Ramos (cell line): ENCODE results near the gene PRPF40A.

ENCODE experiments used
- in situ Hi-C: fragments of 300-500 bp; cut with MboI; formaldehyde crosslinking; loops from one replicate; pipeline ENCODE4 v1.14.3; 2022; ENCODE audit warnings: low sequenced_read_pairs; ENCODE audit not compliant: unreplicated experiment

PRPF40A gene

GRCh38 chr2:152657043-152657442, 60.2 kb downstream of the PRPF40A start:
- in situ Hi-C loops: loop anchor here (25.0 kb wide), 1 partner anchor 1195 kb away; no protein-coding TSS in a partner anchor

- in situ Hi-C loops: loop anchor here (25.0 kb wide), 1 partner anchor 1194 kb away; no protein-coding TSS in a partner anchor
These were observed 61.4 kb downstream of the PRPF40A start for GRCh38 chr2:152655880-152656279.

- in situ Hi-C loops: loop anchor here (25.0 kb wide), 1 partner anchor 1190 kb away; no protein-coding TSS in a partner anchor
These were observed 65.4 kb downstream of the PRPF40A start for GRCh38 chr2:152651834-152652233.

- in situ Hi-C loops: loop anchor here (25.0 kb wide), 1 partner anchor 1189 kb away; no protein-coding TSS in a partner anchor
These were observed 66.4 kb downstream of the PRPF40A start for GRCh38 chr2:152650768-152651371.

- in situ Hi-C loops: loop anchor here (10.0 to 25.0 kb wide), 2 partner anchors 465 to 1188 kb away; no protein-coding TSS in a partner anchor
These were observed 67.3 kb downstream of the PRPF40A start for GRCh38 chr2:152649997-152650396.

- in situ Hi-C loops: loop anchor here (10.0 kb wide), 1 partner anchor 464 kb away; no protein-coding TSS in a partner anchor
These were observed 68.9 kb downstream of the PRPF40A start for GRCh38 chr2:152648336-152648735.

- in situ Hi-C loops: loop anchor here (10.0 kb wide), 1 partner anchor 463 kb away; no protein-coding TSS in a partner anchor
These were observed 69.7 kb downstream of the PRPF40A start for GRCh38 chr2:152647552-152647951.

GRCh38 chr2:152646775-152647174, 70.5 kb downstream of the PRPF40A start:
- in situ Hi-C loops: loop anchor here (10.0 kb wide), 1 partner anchor 462 kb away; no protein-coding TSS in a partner anchor

GRCh38 chr2:152646264-152646663, 71.0 kb downstream of the PRPF40A start:
- in situ Hi-C loops: loop anchor here (10.0 kb wide), 1 partner anchor 461 kb away; no protein-coding TSS in a partner anchor

- in situ Hi-C loops: loop anchor here (10.0 kb wide), 1 partner anchor 460 kb away; no protein-coding TSS in a partner anchor
These were observed 72.9 kb downstream of the PRPF40A start for GRCh38 chr2:152644189-152644873.

- in situ Hi-C loops: loop anchor here (10.0 kb wide), 1 partner anchor 604 kb away; no protein-coding TSS in a partner anchor
These were observed 78.7 kb downstream of the PRPF40A start for GRCh38 chr2:152638590-152638989.

GRCh38 chr2:152638056-152638455, 79.2 kb downstream of the PRPF40A start:
- in situ Hi-C loops: loop anchor here (10.0 kb wide), 1 partner anchor 603 kb away; no protein-coding TSS in a partner anchor

- in situ Hi-C loops: loop anchor here (10.0 kb wide), 1 partner anchor 602 kb away; no protein-coding TSS in a partner anchor
These were observed 80.0 kb downstream of the PRPF40A start for GRCh38 chr2:152637251-152637650.

- in situ Hi-C loops: loop anchor here (10.0 kb wide), 1 partner anchor 601 kb away; no protein-coding TSS in a partner anchor
These were observed 81.5 kb downstream of the PRPF40A start for GRCh38 chr2:152635635-152636298.

GRCh38 chr2:152632736-152633135, 84.5 kb downstream of the PRPF40A start:
- in situ Hi-C loops: loop anchor here (10.0 kb wide), 1 partner anchor 598 kb away; no protein-coding TSS in a partner anchor

GRCh38 chr2:152630466-152630865, 86.8 kb downstream of the PRPF40A start:
- in situ Hi-C loops: loop anchor here (10.0 kb wide), 1 partner anchor 596 kb away; no protein-coding TSS in a partner anchor

GRCh38 chr2:152629202-152629601, 88.1 kb downstream of the PRPF40A start:
- in situ Hi-C loops: no loop called here

- in situ Hi-C loops: no loop called here
These were observed 89.8 kb downstream of the PRPF40A start for GRCh38 chr2:152627351-152627957.

GRCh38 chr2:152626911-152627339, 90.3 kb downstream of the PRPF40A start:
- in situ Hi-C loops: no loop called here

- in situ Hi-C loops: no loop called here
These were observed 92.5 kb downstream of the PRPF40A start for GRCh38 chr2:152624805-152625204.
